ENCODE data around the gene ANXA4.

ANXA4 gene

DNA sequence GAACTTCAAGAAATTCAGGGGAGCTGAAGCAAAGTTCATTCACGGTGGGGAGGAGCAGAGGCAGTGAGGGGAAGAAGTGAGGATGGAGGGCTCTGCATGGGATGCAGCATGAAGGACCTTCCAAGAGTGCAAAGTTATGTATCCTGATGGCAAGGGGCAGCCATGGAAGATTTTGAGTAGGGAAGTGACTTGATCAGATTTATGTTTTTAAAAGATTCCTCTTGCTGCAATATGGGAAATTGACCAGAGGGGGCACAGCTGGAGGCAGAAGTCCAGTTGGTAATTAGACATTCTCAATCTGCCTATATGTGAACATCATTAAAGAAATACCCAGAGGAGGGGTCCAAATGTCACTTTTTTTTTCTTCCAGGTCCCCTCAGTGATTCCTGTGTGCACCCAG is 21.5 kb upstream of the ANXA4 start:
- TF ChIP-seq ZNF8 (CRISPR knock-in tag; IDR thresholded peaks at IDR 0.05) = no peak
- TF ChIP-seq, protein P1, sequence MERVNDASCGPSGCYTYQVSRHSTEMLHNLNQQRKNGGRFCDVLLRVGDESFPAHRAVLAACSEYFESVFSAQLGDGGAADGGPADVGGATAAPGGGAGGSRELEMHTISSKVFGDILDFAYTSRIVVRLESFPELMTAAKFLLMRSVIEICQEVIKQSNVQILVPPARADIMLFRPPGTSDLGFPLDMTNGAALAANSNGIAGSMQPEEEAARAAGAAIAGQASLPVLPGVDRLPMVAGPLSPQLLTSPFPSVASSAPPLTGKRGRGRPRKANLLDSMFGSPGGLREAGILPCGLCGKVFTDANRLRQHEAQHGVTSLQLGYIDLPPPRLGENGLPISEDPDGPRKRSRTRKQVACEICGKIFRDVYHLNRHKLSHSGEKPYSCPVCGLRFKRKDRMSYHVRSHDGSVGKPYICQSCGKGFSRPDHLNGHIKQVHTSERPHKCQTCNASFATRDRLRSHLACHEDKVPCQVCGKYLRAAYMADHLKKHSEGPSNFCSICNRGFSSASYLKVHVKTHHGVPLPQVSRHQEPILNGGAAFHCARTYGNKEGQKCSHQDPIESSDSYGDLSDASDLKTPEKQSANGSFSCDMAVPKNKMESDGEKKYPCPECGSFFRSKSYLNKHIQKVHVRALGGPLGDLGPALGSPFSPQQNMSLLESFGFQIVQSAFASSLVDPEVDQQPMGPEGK (CRISPR knock-in tag; IDR thresholded peaks at IDR 0.05; ENCODE audit: borderline replicate concordance) = no peak
- no peak for TF ChIP-seq CSDC2 (CRISPR knock-in tag; IDR thresholded peaks at IDR 0.05)
- no peak for TF ChIP-seq GLIS3 (CRISPR knock-in tag; IDR thresholded peaks at IDR 0.05)
- TF ChIP-seq PPARA (CRISPR knock-in tag; IDR thresholded peaks at IDR 0.05; ENCODE audit: borderline replicate concordance) = no peak
- TF ChIP-seq, protein P2, sequence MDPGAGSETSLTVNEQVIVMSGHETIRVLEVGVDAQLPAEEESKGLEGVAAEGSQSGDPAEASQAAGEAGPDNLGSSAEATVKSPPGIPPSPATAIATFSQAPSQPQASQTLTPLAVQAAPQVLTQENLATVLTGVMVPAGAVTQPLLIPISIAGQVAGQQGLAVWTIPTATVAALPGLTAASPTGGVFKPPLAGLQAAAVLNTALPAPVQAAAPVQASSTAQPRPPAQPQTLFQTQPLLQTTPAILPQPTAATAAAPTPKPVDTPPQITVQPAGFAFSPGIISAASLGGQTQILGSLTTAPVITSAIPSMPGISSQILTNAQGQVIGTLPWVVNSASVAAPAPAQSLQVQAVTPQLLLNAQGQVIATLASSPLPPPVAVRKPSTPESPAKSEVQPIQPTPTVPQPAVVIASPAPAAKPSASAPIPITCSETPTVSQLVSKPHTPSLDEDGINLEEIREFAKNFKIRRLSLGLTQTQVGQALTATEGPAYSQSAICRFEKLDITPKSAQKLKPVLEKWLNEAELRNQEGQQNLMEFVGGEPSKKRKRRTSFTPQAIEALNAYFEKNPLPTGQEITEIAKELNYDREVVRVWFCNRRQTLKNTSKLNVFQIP (CRISPR knock-in tag; IDR thresholded peaks at IDR 0.05; ENCODE audit: borderline replicate concordance, low read depth) = no peak
- TF ChIP-seq ZNF70 (CRISPR knock-in tag; IDR thresholded peaks at IDR 0.05) = no peak
- TF ChIP-seq, protein P3, sequence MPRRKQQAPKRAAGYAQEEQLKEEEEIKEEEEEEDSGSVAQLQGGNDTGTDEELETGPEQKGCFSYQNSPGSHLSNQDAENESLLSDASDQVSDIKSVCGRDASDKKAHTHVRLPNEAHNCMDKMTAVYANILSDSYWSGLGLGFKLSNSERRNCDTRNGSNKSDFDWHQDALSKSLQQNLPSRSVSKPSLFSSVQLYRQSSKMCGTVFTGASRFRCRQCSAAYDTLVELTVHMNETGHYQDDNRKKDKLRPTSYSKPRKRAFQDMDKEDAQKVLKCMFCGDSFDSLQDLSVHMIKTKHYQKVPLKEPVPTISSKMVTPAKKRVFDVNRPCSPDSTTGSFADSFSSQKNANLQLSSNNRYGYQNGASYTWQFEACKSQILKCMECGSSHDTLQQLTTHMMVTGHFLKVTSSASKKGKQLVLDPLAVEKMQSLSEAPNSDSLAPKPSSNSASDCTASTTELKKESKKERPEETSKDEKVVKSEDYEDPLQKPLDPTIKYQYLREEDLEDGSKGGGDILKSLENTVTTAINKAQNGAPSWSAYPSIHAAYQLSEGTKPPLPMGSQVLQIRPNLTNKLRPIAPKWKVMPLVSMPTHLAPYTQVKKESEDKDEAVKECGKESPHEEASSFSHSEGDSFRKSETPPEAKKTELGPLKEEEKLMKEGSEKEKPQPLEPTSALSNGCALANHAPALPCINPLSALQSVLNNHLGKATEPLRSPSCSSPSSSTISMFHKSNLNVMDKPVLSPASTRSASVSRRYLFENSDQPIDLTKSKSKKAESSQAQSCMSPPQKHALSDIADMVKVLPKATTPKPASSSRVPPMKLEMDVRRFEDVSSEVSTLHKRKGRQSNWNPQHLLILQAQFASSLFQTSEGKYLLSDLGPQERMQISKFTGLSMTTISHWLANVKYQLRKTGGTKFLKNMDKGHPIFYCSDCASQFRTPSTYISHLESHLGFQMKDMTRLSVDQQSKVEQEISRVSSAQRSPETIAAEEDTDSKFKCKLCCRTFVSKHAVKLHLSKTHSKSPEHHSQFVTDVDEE (CRISPR knock-in tag; IDR thresholded peaks at IDR 0.05) = no peak
- no peak for TF ChIP-seq OSR1 (CRISPR knock-in tag; IDR thresholded peaks at IDR 0.05)
- no peak for TF ChIP-seq TOX (CRISPR knock-in tag; IDR thresholded peaks at IDR 0.05; ENCODE audit: borderline replicate concordance)
- no peak for TF ChIP-seq ZC3H10 (CRISPR knock-in tag; IDR thresholded peaks at IDR 0.05)
- TF ChIP-seq, protein P4, sequence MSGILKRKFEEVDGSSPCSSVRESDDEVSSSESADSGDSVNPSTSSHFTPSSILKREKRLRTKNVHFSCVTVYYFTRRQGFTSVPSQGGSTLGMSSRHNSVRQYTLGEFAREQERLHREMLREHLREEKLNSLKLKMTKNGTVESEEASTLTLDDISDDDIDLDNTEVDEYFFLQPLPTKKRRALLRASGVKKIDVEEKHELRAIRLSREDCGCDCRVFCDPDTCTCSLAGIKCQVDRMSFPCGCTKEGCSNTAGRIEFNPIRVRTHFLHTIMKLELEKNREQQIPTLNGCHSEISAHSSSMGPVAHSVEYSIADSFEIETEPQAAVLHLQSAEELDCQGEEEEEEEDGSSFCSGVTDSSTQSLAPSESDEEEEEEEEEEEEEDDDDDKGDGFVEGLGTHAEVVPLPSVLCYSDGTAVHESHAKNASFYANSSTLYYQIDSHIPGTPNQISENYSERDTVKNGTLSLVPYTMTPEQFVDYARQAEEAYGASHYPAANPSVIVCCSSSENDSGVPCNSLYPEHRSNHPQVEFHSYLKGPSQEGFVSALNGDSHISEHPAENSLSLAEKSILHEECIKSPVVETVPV (CRISPR knock-in tag; IDR thresholded peaks at IDR 0.05) = no peak
- TF ChIP-seq, protein P5, sequence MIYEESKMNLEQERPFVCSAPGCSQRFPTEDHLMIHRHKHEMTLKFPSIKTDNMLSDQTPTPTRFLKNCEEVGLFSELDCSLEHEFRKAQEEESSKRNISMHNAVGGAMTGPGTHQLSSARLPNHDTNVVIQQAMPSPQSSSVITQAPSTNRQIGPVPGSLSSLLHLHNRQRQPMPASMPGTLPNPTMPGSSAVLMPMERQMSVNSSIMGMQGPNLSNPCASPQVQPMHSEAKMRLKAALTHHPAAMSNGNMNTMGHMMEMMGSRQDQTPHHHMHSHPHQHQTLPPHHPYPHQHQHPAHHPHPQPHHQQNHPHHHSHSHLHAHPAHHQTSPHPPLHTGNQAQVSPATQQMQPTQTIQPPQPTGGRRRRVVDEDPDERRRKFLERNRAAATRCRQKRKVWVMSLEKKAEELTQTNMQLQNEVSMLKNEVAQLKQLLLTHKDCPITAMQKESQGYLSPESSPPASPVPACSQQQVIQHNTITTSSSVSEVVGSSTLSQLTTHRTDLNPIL (CRISPR knock-in tag; IDR thresholded peaks at IDR 0.05; ENCODE audit: low read depth) = no peak
- no peak for TF ChIP-seq BACH2 (CRISPR knock-in tag; IDR thresholded peaks at IDR 0.05; ENCODE audit: borderline replicate concordance)
- no peak for TF ChIP-seq RARB (CRISPR knock-in tag; IDR thresholded peaks at IDR 0.05)
- ATAC-seq = 0 out of 3 replicates have a peak, but pooled peaks have one; percentile 18

DNA sequence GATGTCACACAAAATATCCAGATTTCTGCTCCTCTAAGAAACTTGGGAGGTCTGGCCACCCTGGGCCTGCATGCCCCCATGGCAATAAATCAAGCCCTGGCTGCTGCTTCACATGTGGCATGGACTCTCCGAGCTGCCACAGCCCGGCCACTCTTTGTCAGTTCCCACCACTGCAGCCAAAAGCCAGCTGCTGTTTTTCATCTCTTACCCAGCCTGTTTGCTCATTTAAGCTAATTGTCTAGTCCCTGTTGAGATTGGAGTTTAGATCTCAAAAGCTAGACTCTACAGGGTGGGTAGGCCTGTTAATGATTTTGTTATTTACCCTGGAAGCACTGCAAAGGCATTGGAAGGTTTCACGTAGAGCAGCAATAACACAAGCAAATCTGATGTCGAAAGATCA is 20.9 kb upstream of the ANXA4 start:
- ATAC-seq = no peak
- TF ChIP-seq ZNF70 (CRISPR knock-in tag; IDR thresholded peaks at IDR 0.05) (no peak), RARB (CRISPR knock-in tag; IDR thresholded peaks at IDR 0.05) (no peak), TCF4 (CRISPR knock-in tag; IDR thresholded peaks at IDR 0.05; ENCODE audit: borderline replicate concordance) (peak; percentile 45; the same call in 1 of the 2 replicates)

DNA sequence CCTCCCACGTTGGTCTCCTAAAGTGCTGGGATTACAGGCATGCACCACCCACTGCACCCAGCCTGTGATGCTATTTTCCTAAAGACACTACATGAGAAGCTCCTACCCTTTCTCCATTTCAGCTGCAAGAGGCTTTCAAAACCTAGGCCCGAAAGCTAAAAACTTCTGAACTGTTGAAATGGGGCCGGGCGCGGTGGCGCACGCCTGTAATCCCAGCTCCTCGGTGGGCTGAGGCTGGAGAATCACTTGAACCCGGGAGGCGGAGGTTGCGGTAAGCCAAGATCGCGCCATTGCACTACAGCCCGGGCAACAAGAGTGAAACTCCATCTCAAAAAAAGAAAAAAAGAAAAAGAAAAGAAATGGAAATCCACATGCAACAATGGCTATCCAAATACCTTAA is 18.1 kb upstream of the ANXA4 start:
- ATAC-seq = no peak
- TF ChIP-seq, protein P5 (CRISPR knock-in tag; IDR thresholded peaks at IDR 0.05; ENCODE audit: low read depth) = no peak
- TF ChIP-seq ISL1 (CRISPR knock-in tag; IDR thresholded peaks at IDR 0.05) (no peak), CSDC2 (CRISPR knock-in tag; IDR thresholded peaks at IDR 0.05) (no peak), ARNTL (CRISPR knock-in tag; IDR thresholded peaks at IDR 0.05; ENCODE audit: borderline replicate concordance, low read depth) (no peak), GLIS3 (CRISPR knock-in tag; IDR thresholded peaks at IDR 0.05) (no peak)
- TF ChIP-seq, protein P4 (CRISPR knock-in tag; IDR thresholded peaks at IDR 0.05) = no peak
- TF ChIP-seq, protein P2 (CRISPR knock-in tag; IDR thresholded peaks at IDR 0.05; ENCODE audit: borderline replicate concordance, low read depth) = no peak
